ENCODE results near the gene OAF. TPM values are rescaled to one million over a fixed set of nuclear protein-coding genes. Genes with fewer than 3 reads are reported as not detected.

The OAF gene
- total RNA-seq, 2 donors from 2014 or later, result 1.7 to 3.6 TPM

DNA sequence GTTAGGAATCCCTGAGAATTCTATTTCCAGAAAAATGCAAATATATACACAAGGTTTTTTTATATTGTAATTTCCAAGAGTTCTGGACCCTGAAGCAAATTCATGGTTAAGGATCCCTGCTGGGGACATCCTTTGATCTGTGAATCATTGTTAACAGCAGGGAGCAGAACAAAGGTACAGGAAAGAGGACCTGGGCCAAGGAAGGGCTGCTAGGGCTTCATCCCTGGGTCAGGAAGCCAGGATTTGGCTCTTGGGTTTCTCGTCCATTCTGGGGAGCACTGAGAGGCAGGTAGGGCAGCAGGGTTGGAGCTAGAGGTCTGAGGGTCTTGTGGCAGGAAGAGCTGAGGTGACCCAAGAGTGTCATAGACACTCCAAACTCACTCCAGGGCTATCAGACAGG lies 10.2 kb upstream of the OAF start:
- TF ChIP-seq, protein P1, sequence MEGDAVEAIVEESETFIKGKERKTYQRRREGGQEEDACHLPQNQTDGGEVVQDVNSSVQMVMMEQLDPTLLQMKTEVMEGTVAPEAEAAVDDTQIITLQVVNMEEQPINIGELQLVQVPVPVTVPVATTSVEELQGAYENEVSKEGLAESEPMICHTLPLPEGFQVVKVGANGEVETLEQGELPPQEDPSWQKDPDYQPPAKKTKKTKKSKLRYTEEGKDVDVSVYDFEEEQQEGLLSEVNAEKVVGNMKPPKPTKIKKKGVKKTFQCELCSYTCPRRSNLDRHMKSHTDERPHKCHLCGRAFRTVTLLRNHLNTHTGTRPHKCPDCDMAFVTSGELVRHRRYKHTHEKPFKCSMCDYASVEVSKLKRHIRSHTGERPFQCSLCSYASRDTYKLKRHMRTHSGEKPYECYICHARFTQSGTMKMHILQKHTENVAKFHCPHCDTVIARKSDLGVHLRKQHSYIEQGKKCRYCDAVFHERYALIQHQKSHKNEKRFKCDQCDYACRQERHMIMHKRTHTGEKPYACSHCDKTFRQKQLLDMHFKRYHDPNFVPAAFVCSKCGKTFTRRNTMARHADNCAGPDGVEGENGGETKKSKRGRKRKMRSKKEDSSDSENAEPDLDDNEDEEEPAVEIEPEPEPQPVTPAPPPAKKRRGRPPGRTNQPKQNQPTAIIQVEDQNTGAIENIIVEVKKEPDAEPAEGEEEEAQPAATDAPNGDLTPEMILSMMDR (conservative IDR thresholded peaks at IDR 0.05), result no peak
- H3K9ac ChIP-seq (ENCODE audit: extremely low read depth, low read length, poor library complexity, severe bottlenecking), result no peak overlapping the region
- 71 to 78% methylated on average over 1 of the region's 1 CpG for WGBS, 2 experiments (ENCODE audit: insufficient coverage in 1 of 2, insufficient read length in 1 of 2)
- Mint-ChIP-seq H3K4me3 (no peak overlapping the region), H3K4me1 (peaks cover 10% of the 10 kb centered on the region), H3K27ac (no peak overlapping the region), H3K9me3 (no peaks in the 10 kb centered on the region), H3K36me3 (ENCODE audit: low read depth) (no peaks in the 10 kb centered on the region), H3K27me3 (ENCODE audit: insufficient read depth) (peaks cover 65% of the 10 kb centered on the region)
- no peak for DNase-seq
- no peaks in the 10 kb centered on the region for H3K4me1 ChIP-seq (ENCODE audit: control insufficient read depth, insufficient read depth, low read length)
- H3K36me3 ChIP-seq (ENCODE audit: control insufficient read depth, insufficient read depth, low read length), result no peaks in the 10 kb centered on the region
- no peak overlapping the region for H3K4me3 ChIP-seq (ENCODE audit: low read length)
- no peak overlapping the region for H3K27ac ChIP-seq (ENCODE audit: low read depth, low read length)
- no peaks in the 10 kb centered on the region for H3K9me3 ChIP-seq (ENCODE audit: control insufficient read depth, low read length)
- H3K27me3 ChIP-seq (ENCODE audit: control insufficient read depth, insufficient read depth, low read length, poor library complexity, severe bottlenecking), result peaks cover 25% of the 10 kb centered on the region

DNA sequence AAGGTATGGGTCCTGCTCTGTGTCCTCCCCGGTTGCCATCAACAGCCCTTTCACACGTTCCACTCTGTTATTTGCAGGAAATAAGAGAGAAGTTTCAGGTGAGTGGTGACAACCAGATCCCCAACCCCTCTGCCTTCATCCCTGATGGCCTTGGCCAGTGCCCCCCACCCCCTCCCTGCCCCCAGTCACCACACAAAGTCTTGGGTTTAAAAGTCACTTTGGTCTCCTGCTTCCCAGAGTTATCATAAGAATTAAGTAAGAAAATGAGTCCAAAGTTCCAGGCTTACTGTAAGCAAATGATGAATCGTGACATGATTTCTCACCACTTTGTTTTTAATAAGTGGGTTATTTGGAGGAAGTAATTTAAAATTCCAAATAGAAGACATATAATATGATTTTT lies 9.2 kb upstream of the OAF start:
- Mint-ChIP-seq H3K9me3 (no peaks in the 10 kb centered on the region), H3K36me3 (ENCODE audit: low read depth) (no peaks in the 10 kb centered on the region), H3K27me3 (ENCODE audit: insufficient read depth) (peaks cover 64% of the 10 kb centered on the region), H3K27ac (no peak overlapping the region), H3K4me1 (peaks cover 10% of the 10 kb centered on the region), H3K4me3 (no peak overlapping the region)
- H3K9me3 ChIP-seq (ENCODE audit: control insufficient read depth, low read length), result no peaks in the 10 kb centered on the region
- no peak for DNase-seq
- H3K36me3 ChIP-seq (ENCODE audit: control insufficient read depth, insufficient read depth, low read length), result no peaks in the 10 kb centered on the region
- no peak overlapping the region for H3K27ac ChIP-seq (ENCODE audit: low read depth, low read length)
- H3K4me1 ChIP-seq (ENCODE audit: control insufficient read depth, insufficient read depth, low read length), result no peaks in the 10 kb centered on the region
- TF ChIP-seq, protein P1 (conservative IDR thresholded peaks at IDR 0.05), result no peak
- 50 to 64% methylated on average over 1 to 3 of the region's 3 CpGs for WGBS, 2 experiments (ENCODE audit: insufficient coverage in 1 of 2, insufficient read length in 1 of 2)
- H3K27me3 ChIP-seq (ENCODE audit: control insufficient read depth, insufficient read depth, low read length, poor library complexity, severe bottlenecking), result peaks cover 33% of the 10 kb centered on the region
- H3K9ac ChIP-seq (ENCODE audit: extremely low read depth, low read length, poor library complexity, severe bottlenecking), result no peak overlapping the region
- H3K4me3 ChIP-seq (ENCODE audit: low read length), result no peak overlapping the region

DNA sequence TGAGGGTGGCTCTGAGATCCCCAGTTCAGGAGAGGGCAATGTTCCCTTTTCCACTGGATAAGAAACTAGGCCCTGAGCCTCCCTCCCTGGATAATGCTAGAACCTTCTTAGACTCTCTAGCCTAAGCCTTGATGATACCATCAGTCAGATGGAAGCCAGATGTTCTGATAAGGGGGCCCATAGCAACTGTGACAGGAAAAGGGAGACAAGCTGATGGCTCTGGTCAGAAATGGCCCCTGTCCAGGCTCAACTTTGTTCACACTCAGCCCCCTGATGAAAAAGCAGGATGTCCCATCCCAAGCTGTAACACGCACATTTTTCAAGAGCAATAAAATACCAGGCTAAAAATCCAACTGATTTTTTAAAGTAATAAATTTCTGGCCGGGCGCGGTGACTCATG lies 7.2 kb upstream of the OAF start:
- no peak for DNase-seq
- Mint-ChIP-seq H3K4me1 (peaks cover 7% of the 10 kb centered on the region), H3K27me3 (ENCODE audit: insufficient read depth) (peaks cover 79% of the 10 kb centered on the region), H3K9me3 (no peaks in the 10 kb centered on the region), H3K36me3 (ENCODE audit: low read depth) (no peaks in the 10 kb centered on the region), H3K27ac (no peak overlapping the region), H3K4me3 (no peak overlapping the region)
- Histone ChIP-seq H3K9me3 (ENCODE audit: control insufficient read depth, low read length) (no peaks in the 10 kb centered on the region), H3K36me3 (ENCODE audit: control insufficient read depth, insufficient read depth, low read length) (no peaks in the 10 kb centered on the region), H3K9ac (ENCODE audit: extremely low read depth, low read length, poor library complexity, severe bottlenecking) (no peak overlapping the region), H3K27ac (ENCODE audit: low read depth, low read length) (no peak overlapping the region), H3K27me3 (ENCODE audit: control insufficient read depth, insufficient read depth, low read length, poor library complexity, severe bottlenecking) (peaks cover 47% of the 10 kb centered on the region), H3K4me3 (ENCODE audit: low read length) (no peak overlapping the region), H3K4me1 (ENCODE audit: control insufficient read depth, insufficient read depth, low read length) (no peaks in the 10 kb centered on the region)
- 93 to 100% methylated on average over 4 of the region's 4 CpGs for WGBS, 2 experiments (ENCODE audit: insufficient coverage in 1 of 2, insufficient read length in 1 of 2)
- TF ChIP-seq, protein P1 (conservative IDR thresholded peaks at IDR 0.05), result no peak
